GM19467 (cell line): ENCODE measurements around the gene THRB.

Source experiments
- ATAC-seq: cut with Tn5 transposase; IDR thresholded peaks from one replicate; pipeline ENCODE4 v1.9.1; 2021; ENCODE audit warnings: mild to moderate bottlenecking, moderate library complexity; ENCODE audit not compliant: unreplicated experiment

THRB gene

DNA sequence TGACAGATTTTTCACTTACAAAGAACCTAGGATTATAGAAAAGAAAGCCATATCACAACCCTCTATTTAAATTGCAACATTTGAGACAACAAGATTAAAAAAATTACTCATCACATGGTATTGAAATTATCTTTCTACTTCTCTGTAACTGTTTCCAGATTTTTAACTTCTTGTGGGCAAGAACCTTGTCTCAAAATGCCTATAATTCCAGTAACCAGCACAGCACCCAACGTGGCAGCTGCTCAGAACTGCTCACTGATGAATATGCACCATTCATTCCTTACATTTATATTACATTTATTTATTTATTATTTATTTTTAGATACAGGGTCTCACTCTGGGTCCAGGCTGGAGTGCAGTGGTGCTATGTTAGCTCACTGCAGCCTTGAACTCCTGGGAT, 216.1 kb downstream of the THRB start:
- no peak for ATAC-seq

DNA sequence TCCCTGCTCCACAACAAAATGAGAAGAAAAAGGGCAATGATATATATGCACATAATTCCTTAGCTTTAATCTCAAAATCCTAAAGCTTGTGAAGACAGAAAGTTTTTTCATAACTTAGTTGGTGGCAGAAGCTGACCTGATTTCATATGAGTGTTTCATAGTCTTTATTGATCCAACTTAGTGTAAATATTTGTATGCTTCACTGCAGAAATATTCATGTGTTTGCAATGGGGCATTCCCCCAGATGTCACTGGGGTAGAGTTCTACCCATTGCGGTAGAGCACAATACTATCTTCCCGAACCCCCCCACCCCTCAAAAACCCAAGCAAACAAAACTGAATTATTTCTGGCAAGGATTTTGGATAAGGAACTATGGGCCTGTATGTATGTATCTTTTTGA, 221.2 kb downstream of the THRB start:
- no peak for ATAC-seq

DNA sequence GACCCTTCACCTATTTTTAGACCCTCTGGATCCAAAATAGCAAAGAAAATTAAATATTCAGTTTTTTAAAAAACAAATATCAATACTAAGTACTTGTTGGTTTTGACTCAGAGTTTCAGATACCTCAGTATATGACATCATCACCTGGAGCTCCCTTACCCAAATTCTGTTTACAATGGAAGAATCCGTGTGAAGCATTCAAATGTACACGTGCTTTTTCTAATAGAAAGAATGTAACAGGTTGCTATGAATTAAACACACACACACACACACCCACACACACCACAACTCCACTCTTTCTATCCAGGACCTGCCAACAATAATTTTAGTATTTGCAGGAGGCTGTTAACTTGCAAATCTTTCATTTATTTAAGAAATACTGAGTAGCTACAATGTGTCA, 221.8 kb downstream of the THRB start:
- no peak for ATAC-seq

DNA sequence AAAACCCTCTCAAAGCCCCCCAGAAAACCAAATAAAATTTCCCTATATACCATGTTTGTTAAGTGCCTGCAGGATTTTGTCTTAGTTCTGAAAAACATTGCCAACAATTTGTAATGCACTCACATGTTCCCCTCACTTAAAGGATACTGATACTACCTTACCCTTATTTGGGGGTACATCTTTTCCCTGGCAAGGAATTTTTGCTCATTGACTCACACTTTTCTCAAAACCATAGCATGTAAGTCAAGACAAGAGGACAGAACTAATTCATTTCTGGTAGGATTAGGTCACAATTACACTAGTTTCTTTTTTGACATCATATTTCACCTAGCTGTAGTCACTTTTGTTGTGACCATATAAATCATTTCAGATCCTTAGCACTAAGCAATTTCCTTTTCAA, 222.2 kb downstream of the THRB start:
- ATAC-seq = no peak

- ATAC-seq = no peak
These were observed 223.4 kb downstream of the THRB start for GRCh38 chr3:24271228-24271627.

GRCh38 chr3:24270744-24271143, 223.9 kb downstream of the THRB start:
- no peak for ATAC-seq

- no peak for ATAC-seq
These were observed 224.4 kb downstream of the THRB start for GRCh38 chr3:24270204-24270691.

GRCh38 chr3:24264748-24265158, 229.9 kb downstream of the THRB start:
- ATAC-seq = peak; percentile 71

GRCh38 chr3:24264011-24264410, 230.6 kb downstream of the THRB start:
- no peak for ATAC-seq

GRCh38 chr3:24263069-24263668, 231.5 kb downstream of the THRB start:
- ATAC-seq = no peak

DNA sequence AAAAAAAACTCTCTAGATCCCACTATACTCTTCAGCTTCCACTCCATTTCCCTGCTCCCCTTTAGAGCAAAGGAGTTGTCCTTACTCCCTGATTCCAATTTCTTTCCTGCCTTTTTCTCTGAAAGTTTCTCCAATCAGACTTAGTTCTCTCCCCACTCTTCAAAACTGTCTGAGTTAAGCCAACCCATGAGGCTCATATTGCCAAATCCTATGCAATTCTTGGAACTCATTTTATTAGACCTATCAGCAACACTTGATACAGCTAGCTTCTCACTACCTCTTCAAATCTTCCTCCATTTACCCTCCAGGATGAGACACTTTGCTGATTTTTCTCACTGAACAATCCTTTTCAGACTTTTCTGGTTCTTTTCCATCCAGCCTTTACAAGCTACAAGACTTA, 233.1 kb downstream of the THRB start:
- no peak for ATAC-seq

- ATAC-seq = no peak
These were observed 234.6 kb downstream of the THRB start for GRCh38 chr3:24259901-24260512.

GRCh38 chr3:24258727-24259600, 235.7 kb downstream of the THRB start:
- ATAC-seq = no peak

DNA sequence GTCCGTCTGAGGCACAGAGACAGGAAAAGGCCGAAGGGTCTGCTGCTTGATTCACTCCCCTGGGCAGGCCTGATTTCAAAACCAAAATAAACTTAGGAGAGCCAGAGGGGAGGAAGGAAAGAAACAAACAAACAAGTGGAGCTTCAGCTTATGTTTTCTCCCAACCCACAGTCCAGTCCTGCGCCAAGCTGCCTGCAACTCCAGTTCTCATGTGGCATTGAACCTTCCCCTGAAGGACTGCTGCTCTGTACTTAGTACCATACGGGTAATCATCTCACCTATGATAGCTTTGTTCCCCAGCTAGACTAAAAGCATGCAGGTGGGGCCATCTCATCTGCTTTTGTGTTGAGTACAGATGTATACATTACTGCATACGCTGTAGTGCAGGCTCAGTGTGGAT, 236.4 kb downstream of the THRB start:
- ATAC-seq = no peak

DNA sequence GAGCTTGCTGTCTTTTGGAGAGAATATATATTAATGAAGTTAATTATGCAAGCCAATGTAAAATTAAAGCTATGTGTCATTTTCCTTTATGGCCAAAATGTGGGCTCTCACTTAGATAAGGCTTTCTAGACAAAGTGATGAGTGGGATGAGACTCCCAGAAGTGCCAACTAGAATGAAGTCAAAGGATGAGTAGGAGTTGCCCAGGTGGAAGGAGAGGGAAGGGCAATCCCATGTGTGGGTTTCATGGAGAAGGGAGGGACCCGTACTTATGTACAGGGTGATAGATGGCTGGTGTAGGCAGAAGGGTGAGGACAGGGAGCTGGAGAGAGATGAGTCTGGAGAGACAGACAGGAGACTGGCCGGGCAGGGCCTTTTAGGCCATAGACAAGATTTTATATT, 239.2 kb downstream of the THRB start:
- ATAC-seq = no peak

DNA sequence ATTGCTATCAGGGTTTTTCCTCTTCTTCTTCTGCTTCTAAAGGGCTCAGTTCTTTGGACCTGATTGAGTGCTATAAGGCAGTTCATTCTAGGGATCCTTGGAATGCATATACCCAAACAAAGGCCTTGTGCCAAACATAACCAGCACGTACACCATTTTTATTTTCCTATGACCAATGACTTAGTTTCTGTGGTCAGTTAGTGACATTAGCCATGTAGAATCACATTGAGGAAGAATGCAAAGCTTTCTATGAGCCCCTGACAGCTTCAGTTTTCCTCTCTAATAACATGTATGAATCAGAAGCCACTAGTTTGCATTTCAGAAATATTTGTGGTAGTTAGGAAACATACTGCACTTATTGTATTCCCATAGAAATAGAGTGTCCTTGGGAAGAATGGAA, 240.0 kb downstream of the THRB start:
- no peak for ATAC-seq

DNA sequence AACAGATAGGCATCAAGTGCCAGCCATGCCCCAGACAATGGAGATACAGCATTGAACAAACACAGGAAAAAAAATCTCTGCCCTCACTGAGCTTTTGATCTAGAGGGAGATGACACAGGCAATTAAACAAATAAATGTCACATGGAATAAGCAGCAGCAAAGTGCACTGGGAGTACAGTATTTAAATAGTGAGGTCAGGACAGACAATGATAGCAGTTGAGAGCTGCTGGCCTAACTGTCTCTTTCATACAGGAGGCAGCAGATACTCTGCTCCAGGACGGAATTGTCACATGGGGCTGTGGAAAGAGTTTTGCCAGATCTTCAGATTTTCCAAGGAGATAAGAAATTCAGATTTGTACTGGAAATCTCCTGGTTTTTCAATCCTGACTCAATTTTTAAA, 241.3 kb downstream of the THRB start:
- no peak for ATAC-seq

GRCh38 chr3:24249523-24249922, 245.1 kb downstream of the THRB start:
- ATAC-seq = no peak

GRCh38 chr3:24245056-24245455, 249.6 kb downstream of the THRB start:
- no peak for ATAC-seq

DNA sequence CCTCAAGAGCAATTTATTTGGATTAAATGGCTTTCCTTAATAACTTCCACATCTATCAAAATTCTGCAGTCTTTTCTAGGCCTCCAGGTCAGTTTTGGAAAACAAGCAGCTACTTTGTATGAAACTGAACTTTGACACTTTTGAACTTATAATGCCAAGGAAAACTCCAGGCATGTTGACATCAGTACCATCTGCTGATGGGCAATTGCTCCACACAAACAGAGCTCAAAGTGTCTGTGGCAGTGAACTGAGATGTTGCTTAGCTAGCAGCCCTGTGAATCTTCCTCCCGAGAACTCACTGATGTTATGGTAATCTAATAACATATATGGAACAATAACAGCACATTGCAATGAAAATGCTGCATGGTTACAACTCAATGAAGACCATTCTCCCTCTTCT, 250.2 kb downstream of the THRB start:
- ATAC-seq = no peak

DNA sequence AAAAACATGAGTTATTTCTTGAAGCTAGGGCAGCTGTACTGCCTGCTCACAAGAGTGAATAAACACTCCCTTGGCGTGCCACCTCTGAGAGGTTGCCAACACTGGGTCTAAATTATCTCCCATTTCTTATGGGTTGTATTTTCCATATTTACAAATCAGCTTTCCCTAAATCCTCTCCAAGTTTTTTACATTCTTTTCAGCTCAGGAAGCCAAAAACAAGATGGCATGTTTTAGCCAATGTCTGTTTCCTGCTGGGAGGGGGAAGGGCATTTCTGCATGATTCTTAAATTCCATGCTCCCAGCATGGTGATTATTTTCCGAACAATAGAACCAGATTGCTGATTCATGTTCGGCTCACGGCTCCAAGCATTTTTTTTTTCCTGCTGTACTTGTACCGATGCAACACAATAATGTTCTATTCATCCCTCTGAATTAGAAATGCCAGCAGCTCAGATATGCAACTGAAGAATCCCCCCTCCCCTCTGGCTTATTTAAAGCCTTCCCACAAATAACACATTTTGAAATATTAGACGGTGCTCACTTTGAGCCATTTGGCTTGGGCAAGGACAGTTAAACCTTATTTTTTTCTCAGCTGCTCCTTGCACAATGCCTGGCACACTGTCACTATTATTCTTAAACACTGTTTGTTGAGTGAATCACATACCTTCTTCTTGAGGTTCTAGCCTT, 252.5 kb downstream of the THRB start:
- no peak for ATAC-seq
